Left kidney (tissue), 2 donors: Measurements from ENCODE around the gene IFNAR1. TPM values are rescaled to one million over a fixed set of nuclear protein-coding genes. Genes with fewer than 3 reads are reported as not detected.
A peak's percentile ranks its signal among the peaks of the same experiment; 100 is the strongest.
"Not testable (repeated sequence)": the region's sequence is repeated elsewhere in the genome, so short reads cannot be mapped to it uniquely, and the experiment has no call there.

Experiments
- DNase-seq: peaks from one replicate; pipeline ENCODE4 v3.0.0-alpha.2; 2013
- polyA plus RNA-seq: library from polyadenylated mRNA; unstranded; fragments of 120-200 nt; gene quantifications from one replicate; pipeline ENCODE4 v1.2.1, GENCODE V29; 2013; ENCODE audit not compliant: insufficient read length

Gene IFNAR1
- polyA plus RNA-seq, 1 donor: 38.1 TPM

GRCh38 chr21:33305344-33305671 is 19.5 kb upstream of the IFNAR1 start:
- no peak for DNase-seq

- DNase-seq: no peak
Observed at GRCh38 chr21:33305938-33306337, 18.8 kb upstream of the IFNAR1 start.

GRCh38 chr21:33308586-33309490 is 15.9 kb upstream of the IFNAR1 start:
- no peak for DNase-seq

GRCh38 chr21:33309778-33310177 is 15.0 kb upstream of the IFNAR1 start:
- DNase-seq: no peak

GRCh38 chr21:33312121-33312520 is 12.6 kb upstream of the IFNAR1 start:
- DNase-seq: no peak

- no peak for DNase-seq
Observed at GRCh38 chr21:33313183-33313582, 11.6 kb upstream of the IFNAR1 start.

- no peak for DNase-seq
Observed at GRCh38 chr21:33313611-33314010, 11.2 kb upstream of the IFNAR1 start.

- no peak for DNase-seq
Observed at GRCh38 chr21:33314111-33314510, 10.7 kb upstream of the IFNAR1 start.

GRCh38 chr21:33315946-33316710 is 8.6 kb upstream of the IFNAR1 start:
- DNase-seq: no peak

- DNase-seq: no peak
Observed at GRCh38 chr21:33317145-33317544, 7.6 kb upstream of the IFNAR1 start.

- DNase-seq: no peak
Observed at GRCh38 chr21:33317786-33318486, 6.8 kb upstream of the IFNAR1 start.

- DNase-seq: not testable (repeated sequence)
Observed at GRCh38 chr21:33321005-33321404, 3.8 kb upstream of the IFNAR1 start.

- not testable (repeated sequence) for DNase-seq
Observed at GRCh38 chr21:33323610-33324009, 1.2 kb upstream of the IFNAR1 start.

GRCh38 chr21:33325222-33326067 is 675 bp downstream of the IFNAR1 start:
- peak; percentile 60 for DNase-seq

- no peak for DNase-seq
Observed at GRCh38 chr21:33327326-33327725, 2.6 kb downstream of the IFNAR1 start.

- no peak for DNase-seq
Observed at GRCh38 chr21:33327792-33328433, 3.1 kb downstream of the IFNAR1 start.

- DNase-seq: no peak
Observed at GRCh38 chr21:33330726-33331125, 6.0 kb downstream of the IFNAR1 start.

GRCh38 chr21:33332143-33332542 is 7.4 kb downstream of the IFNAR1 start:
- no peak for DNase-seq

GRCh38 chr21:33334191-33334590 is 9.4 kb downstream of the IFNAR1 start:
- no peak for DNase-seq

- DNase-seq: no peak
Observed at GRCh38 chr21:33334824-33335223, 10.1 kb downstream of the IFNAR1 start.

GRCh38 chr21:33339135-33339534 is 14.4 kb downstream of the IFNAR1 start:
- DNase-seq: no peak
